GM19025 (cell line): ENCODE measurements around the gene PRKN.

Experiments used
- ATAC-seq: cut with Tn5 transposase; IDR thresholded peaks from one replicate; pipeline ENCODE4 v1.9.1; 2021; ENCODE audit warnings: mild to moderate bottlenecking, low read depth, moderate library complexity; ENCODE audit not compliant: unreplicated experiment

Gene PRKN

DNA sequence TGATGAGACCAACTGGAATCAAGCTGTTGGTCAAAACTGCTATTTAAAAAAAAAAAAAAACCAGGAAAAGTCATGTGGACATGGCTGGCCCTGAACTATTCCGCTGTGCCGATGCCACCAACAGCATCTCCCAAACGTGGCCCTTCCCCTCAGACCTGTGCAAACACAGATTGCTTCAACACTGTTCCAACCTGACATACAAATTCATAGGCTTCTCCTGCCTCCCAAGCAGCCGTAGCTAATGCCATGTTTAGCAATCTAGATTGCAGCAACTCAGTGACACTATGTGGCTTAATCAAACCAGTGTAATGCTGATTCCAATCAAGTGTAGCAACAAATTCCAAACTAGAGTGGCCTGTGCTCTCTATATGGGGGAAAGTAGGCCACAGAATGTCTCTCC is 16.2 kb downstream of the PRKN start:
- no peak for ATAC-seq

DNA sequence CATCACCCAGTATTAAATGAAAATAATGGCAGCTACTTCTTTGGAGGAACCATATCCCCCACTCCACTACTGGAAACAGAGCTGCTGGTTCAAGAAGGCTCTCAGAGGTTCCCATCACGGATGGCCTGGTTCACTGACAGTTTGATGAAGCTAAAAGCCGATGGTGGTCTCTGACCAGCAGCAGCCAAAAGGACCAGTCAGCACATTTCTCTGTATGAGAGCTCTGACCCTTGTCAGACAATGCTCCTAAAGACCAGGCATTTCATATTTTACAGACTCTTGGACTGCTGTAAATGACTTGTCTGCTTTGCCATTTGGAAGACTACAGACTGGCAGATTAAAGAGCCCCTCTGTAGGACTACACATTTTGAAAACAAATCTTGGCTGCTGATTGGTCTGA is 16.6 kb downstream of the PRKN start:
- ATAC-seq: no peak

DNA sequence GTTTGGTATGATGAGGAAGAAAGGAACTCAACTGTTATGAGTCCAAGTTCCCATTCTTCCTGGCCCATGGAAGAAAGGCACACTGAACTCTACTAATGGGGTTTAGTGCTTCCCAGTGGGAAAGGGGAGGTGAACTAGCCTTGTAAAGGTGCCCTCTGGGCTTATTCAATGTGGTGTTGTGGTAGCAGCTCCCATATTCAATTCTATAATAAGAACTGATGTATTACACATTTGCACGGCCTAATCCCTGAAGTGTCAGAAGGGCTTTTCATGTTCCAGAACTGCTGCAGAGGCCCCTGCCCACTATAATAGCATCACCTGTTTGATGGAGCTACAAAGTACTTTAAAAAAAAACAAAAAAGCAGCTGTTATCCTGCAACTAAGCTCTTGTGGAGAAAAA is 17.1 kb downstream of the PRKN start:
- ATAC-seq: no peak

- ATAC-seq: no peak
Measured at GRCh38 chr6:162709431-162709830, 18.1 kb downstream of the PRKN start.

DNA sequence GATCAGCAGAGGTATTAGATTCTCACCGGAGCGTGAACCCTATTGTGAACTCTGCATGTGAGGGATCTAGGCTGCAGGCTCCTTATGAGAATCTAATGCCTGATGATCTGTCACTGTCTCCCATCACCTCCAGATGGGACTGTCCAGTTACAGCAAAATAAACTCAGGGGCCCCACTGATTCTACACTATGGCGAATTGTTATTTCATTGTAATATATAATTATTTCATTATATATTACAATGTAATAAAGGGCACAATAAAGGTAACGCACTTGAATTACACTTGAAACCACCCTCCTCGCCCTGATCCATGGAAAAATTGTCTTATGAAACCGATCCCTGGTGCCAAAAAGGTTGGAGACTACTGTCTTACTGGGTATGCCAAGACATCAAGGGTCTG is 18.6 kb downstream of the PRKN start:
- ATAC-seq: no peak

GRCh38 chr6:162706232-162706631 is 21.3 kb downstream of the PRKN start:
- ATAC-seq: no peak

GRCh38 chr6:162705736-162706135 is 21.8 kb downstream of the PRKN start:
- ATAC-seq: no peak

DNA sequence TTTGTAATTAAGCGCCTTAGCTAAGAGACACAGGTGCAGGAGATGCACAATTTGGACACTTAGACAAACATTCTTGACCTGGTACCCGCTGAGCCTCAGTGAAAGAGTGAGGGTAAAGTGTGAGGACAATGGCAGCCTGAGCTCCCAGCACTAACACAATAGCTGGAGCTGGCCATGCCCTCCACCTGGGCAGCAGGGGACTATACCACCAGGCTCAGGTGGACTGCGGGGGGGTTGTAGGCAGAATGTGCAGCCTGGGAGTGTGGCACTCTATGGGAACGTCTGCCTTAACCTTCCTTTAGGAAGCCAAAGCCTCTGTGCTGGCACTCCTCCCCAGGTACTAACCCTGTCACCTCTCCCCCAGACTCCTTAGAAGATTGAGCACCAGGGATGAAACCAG is 23.6 kb downstream of the PRKN start:
- ATAC-seq: no peak

- ATAC-seq: no peak
Measured at GRCh38 chr6:162702446-162702845, 25.1 kb downstream of the PRKN start.

GRCh38 chr6:162701551-162701950 is 26.0 kb downstream of the PRKN start:
- no peak for ATAC-seq

DNA sequence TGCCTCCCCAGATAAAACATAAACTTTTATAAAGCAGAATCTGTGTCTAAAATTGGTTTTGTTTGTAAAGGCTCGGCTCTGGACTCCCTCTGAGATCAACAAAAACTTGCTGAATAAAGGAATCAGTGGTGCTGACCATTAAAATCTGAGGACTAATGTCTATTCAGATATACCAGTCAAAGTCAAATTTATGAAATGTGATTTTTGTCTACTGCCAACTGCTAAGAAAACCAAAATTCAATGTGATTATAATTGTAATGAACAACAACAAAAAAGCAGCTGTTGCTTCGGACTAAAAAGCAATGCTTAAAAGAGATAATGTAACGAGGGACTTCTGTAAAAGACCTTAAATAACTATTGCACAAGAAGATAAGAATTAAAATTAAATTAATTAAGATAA is 26.6 kb downstream of the PRKN start:
- no peak for ATAC-seq

GRCh38 chr6:162699961-162700360 is 27.6 kb downstream of the PRKN start:
- no peak for ATAC-seq

DNA sequence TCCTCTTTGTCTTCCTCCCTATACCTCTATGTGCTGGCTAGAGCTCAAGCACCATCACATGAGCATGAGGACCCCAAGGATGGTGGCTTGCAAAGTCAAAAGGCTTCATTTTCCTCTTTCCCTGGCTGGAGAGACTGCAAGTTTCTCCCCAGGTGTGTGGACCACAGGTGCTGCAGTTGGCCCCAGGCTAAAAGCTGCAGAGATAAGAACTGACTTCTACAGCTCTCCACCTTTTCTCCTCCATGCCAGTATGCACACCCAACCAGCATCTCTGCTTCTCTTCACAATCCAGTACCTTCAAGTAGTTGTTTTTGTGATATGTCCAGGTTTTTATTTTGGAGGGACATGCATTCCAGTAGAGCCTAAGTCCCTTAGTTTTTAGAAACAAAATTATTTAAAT is 29.1 kb downstream of the PRKN start:
- ATAC-seq: no peak

- no peak for ATAC-seq
Measured at GRCh38 chr6:162697872-162698403, 29.6 kb downstream of the PRKN start.

GRCh38 chr6:162690158-162690557 is 37.4 kb downstream of the PRKN start:
- ATAC-seq: no peak

GRCh38 chr6:162688751-162689345 is 38.7 kb downstream of the PRKN start:
- ATAC-seq: no peak

- no peak for ATAC-seq
Measured at GRCh38 chr6:162685586-162685985, 42.0 kb downstream of the PRKN start.

DNA sequence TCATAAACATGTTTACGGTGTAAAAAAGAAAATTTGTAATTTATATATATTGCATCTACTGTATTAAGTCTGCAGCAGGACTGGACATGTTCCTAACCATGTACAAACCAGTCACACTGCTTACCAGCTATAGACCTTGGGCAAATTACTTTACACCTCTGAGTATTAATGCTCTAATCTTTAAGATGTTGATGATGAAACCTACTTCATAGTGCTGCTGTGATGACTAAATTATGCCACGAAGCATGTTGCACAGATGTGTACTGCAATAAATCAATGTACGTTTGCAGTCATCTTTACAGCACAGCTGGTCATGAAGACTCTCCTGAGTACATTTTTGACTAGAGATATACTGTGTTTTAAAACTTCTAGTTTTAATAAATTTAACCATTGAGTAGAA is 42.6 kb downstream of the PRKN start:
- no peak for ATAC-seq

GRCh38 chr6:162684052-162684451 is 43.5 kb downstream of the PRKN start:
- ATAC-seq: no peak

DNA sequence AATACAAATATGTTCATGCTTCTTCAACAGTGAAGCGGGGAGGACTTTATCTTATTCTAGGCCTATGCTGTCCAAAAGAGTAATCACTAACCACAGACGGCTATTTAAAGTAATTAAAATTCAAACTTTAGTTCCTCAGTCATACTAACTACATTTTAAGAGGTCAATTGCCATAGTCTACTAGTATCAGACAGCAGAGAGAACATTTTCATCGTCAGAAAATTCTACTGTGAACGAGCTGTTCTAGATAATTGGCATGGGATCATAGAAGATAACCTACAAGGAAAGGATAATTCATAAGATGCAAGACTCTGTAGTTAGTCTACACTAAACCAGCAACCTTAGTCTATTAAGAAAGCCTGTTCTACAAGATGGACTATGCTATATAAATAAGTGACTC is 44.4 kb downstream of the PRKN start:
- no peak for ATAC-seq

GRCh38 chr6:162681447-162681846 is 46.1 kb downstream of the PRKN start:
- ATAC-seq: no peak

GRCh38 chr6:162680871-162681270 is 46.7 kb downstream of the PRKN start:
- ATAC-seq: no peak

- ATAC-seq: no peak
Measured at GRCh38 chr6:162680367-162680766, 47.2 kb downstream of the PRKN start.
